NT2/D1 (cell line): Measurements from ENCODE around the gene AGPAT2.

ENCODE experiments used
- YY1 ChIP-seq: IDR thresholded peaks from 2 replicates; pipeline ENCODE4 v1.6.1; 2011; ENCODE audit not compliant: insufficient read length, insufficient read depth
- ZNF274 ChIP-seq: IDR thresholded peaks from 2 replicates; pipeline ENCODE4 v1.6.1; 2011; ENCODE audit warnings: mild to moderate bottlenecking, low read depth, low read length

- no peak for TF ChIP-seq YY1
- TF ChIP-seq ZNF274 = no peak
These were observed 38.9 kb upstream of the AGPAT2 start for GRCh38 chr9:136726118-136726517.
